Mammary epithelial cell (primary cell): ENCODE results near the gene ULK3.

Experiments used
- CTCF ChIP-seq, 2 donors: IDR thresholded peaks in 1 of 2; conservative IDR thresholded peaks in 1 of 2; 2 replicates each; pipeline ENCODE4 v1.5.1; 2011 to 2012; ENCODE audit warnings: inconsistent platforms in 2 of 2, low read length in 2 of 2, mild to moderate bottlenecking in 2 of 2, control low read depth in 1 of 2, low read depth in 1 of 2; ENCODE audit not compliant: insufficient read depth in 1 of 2; ENCODE audit errors: extremely low read depth in 1 of 2
- EZH2 ChIP-seq: IDR thresholded peaks from 2 replicates; pipeline ENCODE4 v1.6.1; 2012; ENCODE audit warnings: low read length, inconsistent platforms, borderline replicate concordance

GRCh38 chr15:74851960-74852359 is 9.0 kb upstream of the ULK3 start:
- no peak for TF ChIP-seq CTCF (conservative IDR thresholded peaks at IDR 0.05 in 1 of 2, IDR thresholded peaks at IDR 0.05 in 1 of 2; ENCODE audit: extremely low read depth in 1 of 2, insufficient read depth in 1 of 2, low read depth in 1 of 2, low read length in 2 of 2)
- no peak for TF ChIP-seq EZH2
